ENCODE results near the gene MEFV. TPM values are rescaled to one million over a fixed set of nuclear protein-coding genes. Genes with fewer than 3 reads are reported as not detected.

The MEFV gene
- total RNA-seq, 1 donor from 2014 or later, result 1.1 TPM

- no peak overlapping the region for H3K27ac ChIP-seq
- H3K4me3 ChIP-seq, result no peak overlapping the region
- no peaks in the 10 kb centered on the region for H3K4me1 ChIP-seq
- intact Hi-C loops (cut with DNase I), result no loop called here
- no peaks in the 10 kb centered on the region for H3K9me3 ChIP-seq
- no peaks in the 10 kb centered on the region for H3K36me3 ChIP-seq
- H3K27me3 ChIP-seq, result no peaks in the 10 kb centered on the region
- TF ChIP-seq CTCF (IDR thresholded peaks at IDR 0.05), result no peak
- no peak for DNase-seq (ENCODE audit: low spot score in 2 of 2)
These were observed 3.5 kb downstream of the MEFV start for GRCh38 chr16:3252967-3253366.

- intact Hi-C loops (cut with DNase I), result no loop called here
- H3K9me3 ChIP-seq, result no peaks in the 10 kb centered on the region
- no peak overlapping the region for H3K27ac ChIP-seq
- H3K4me1 ChIP-seq, result no peaks in the 10 kb centered on the region
- no peaks in the 10 kb centered on the region for H3K36me3 ChIP-seq
- TF ChIP-seq CTCF (IDR thresholded peaks at IDR 0.05), result no peak
- no peak for DNase-seq (ENCODE audit: low spot score in 2 of 2)
- no peaks in the 10 kb centered on the region for H3K27me3 ChIP-seq
- no peak overlapping the region for H3K4me3 ChIP-seq
These were observed 7.0 kb downstream of the MEFV start for GRCh38 chr16:3249451-3249850.

- Histone ChIP-seq H3K4me3 (no peak overlapping the region), H3K9me3 (no peaks in the 10 kb centered on the region), H3K27ac (no peak overlapping the region), H3K4me1 (no peaks in the 10 kb centered on the region), H3K36me3 (no peaks in the 10 kb centered on the region), H3K27me3 (no peaks in the 10 kb centered on the region)
- intact Hi-C loops (cut with DNase I), result no loop called here
- TF ChIP-seq CTCF (IDR thresholded peaks at IDR 0.05), result no peak
- DNase-seq (ENCODE audit: low spot score in 2 of 2), result no peak
These were observed 7.4 kb downstream of the MEFV start for GRCh38 chr16:3249020-3249419.

GRCh38 chr16:3248596-3248995, 7.8 kb downstream of the MEFV start:
- no peak overlapping the region for H3K27ac ChIP-seq
- H3K4me3 ChIP-seq, result no peak overlapping the region
- H3K9me3 ChIP-seq, result no peaks in the 10 kb centered on the region
- TF ChIP-seq CTCF (IDR thresholded peaks at IDR 0.05), result no peak
- intact Hi-C loops (cut with DNase I), result no loop called here
- H3K36me3 ChIP-seq, result no peaks in the 10 kb centered on the region
- no peaks in the 10 kb centered on the region for H3K4me1 ChIP-seq
- DNase-seq (ENCODE audit: low spot score in 2 of 2), result no peak
- H3K27me3 ChIP-seq, result no peaks in the 10 kb centered on the region

GRCh38 chr16:3246876-3247275, 9.6 kb downstream of the MEFV start:
- DNase-seq (ENCODE audit: low spot score in 2 of 2), result no peak
- intact Hi-C loops (cut with DNase I), result no loop called here
- no peaks in the 10 kb centered on the region for H3K27me3 ChIP-seq

More at GRCh38 chr16:3246876-3247275, 9.6 kb downstream of the MEFV start:
- no peaks in the 10 kb centered on the region for H3K4me1 ChIP-seq
- no peak overlapping the region for H3K27ac ChIP-seq
- no peaks in the 10 kb centered on the region for H3K36me3 ChIP-seq
- no peak overlapping the region for H3K4me3 ChIP-seq
- no peaks in the 10 kb centered on the region for H3K9me3 ChIP-seq
- TF ChIP-seq CTCF (IDR thresholded peaks at IDR 0.05), result no peak

Measured in ascending aorta (tissue), 2 donors.